ENCODE measurements around the gene PTPRD. TPM values are rescaled to one million over a fixed set of nuclear protein-coding genes. Genes with fewer than 3 reads are reported as not detected.
A peak's percentile ranks its signal among the peaks of the same experiment; 100 is the strongest.

Gene PTPRD
- total RNA-seq, 2 donors from 2014 or later = 97.4 to 101 TPM

DNA sequence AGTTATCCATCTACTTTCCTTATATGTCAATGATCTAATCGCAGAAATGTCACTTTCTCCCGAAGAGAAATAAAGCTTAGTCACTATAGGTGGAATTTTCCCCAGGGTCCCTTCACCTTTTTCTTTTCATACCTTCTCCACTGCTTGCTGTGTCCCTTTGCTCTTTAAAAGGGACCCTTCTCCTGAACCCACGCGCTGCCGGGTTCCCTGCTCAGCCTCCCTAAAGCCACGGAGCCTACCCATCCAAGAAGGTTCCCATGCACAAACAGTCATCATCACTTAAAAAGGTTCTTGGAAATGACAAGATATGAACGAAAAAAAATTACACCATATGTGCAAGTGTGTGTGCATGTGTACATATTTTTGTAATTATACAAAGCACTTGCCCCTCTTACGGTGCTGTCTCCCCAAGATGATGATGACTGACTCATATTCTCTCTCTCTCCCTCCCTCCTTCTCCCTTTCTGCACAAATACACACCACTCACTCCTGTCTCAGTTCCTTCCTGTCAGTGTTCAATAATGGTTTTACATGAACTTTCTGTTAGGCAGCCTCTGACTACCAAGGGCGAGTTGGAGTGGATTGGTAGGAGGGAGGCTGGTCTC lies 1.5 kb upstream of the PTPRD start:
- TF ChIP-seq, protein P1, sequence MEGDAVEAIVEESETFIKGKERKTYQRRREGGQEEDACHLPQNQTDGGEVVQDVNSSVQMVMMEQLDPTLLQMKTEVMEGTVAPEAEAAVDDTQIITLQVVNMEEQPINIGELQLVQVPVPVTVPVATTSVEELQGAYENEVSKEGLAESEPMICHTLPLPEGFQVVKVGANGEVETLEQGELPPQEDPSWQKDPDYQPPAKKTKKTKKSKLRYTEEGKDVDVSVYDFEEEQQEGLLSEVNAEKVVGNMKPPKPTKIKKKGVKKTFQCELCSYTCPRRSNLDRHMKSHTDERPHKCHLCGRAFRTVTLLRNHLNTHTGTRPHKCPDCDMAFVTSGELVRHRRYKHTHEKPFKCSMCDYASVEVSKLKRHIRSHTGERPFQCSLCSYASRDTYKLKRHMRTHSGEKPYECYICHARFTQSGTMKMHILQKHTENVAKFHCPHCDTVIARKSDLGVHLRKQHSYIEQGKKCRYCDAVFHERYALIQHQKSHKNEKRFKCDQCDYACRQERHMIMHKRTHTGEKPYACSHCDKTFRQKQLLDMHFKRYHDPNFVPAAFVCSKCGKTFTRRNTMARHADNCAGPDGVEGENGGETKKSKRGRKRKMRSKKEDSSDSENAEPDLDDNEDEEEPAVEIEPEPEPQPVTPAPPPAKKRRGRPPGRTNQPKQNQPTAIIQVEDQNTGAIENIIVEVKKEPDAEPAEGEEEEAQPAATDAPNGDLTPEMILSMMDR (conservative IDR thresholded peaks at IDR 0.05) = no peak
- H3K4me3 ChIP-seq (ENCODE audit: low read length) = no peak overlapping the region

DNA sequence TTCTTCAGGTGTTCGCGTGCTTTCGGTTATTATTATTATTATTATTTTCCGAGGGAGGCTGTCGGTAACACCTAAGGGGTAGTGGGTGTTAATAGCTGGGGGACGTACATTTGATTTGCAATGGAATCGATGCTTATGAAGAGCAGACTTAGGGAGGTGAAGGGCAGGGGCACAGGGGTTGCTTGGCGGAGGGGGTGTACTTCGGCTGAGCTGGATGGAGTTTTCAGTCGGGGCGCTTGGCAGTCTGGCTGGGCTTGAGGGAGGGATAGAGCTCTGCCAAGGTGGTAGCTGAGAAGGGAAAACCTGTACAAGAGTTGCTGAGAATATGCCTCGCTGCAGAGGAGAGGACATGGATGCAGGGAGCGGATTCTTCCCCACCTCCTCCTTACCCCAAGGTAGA lies 617 bp upstream of the PTPRD start:
- no peaks in the 10 kb centered on the region for H3K9me3 ChIP-seq (ENCODE audit: control insufficient read depth, low read length)
- 0 to 15% methylated on average over 2 to 13 of the region's 13 CpGs for WGBS, 2 experiments (ENCODE audit: insufficient coverage in 1 of 2, insufficient read length in 1 of 2)
- no peaks in the 10 kb centered on the region for H3K9me3 Mint-ChIP-seq
- no peak overlapping the region for H3K27ac ChIP-seq (ENCODE audit: low read depth, low read length)
- peak; percentile 52 for DNase-seq
- H3K9ac ChIP-seq (ENCODE audit: extremely low read depth, low read length, poor library complexity, severe bottlenecking) = no peak overlapping the region
- no peak overlapping the region for H3K27ac Mint-ChIP-seq
- TF ChIP-seq, protein P1 (conservative IDR thresholded peaks at IDR 0.05) = no peak
- peaks cover 3% of the 10 kb centered on the region for H3K4me1 ChIP-seq (ENCODE audit: control insufficient read depth, insufficient read depth, low read length)
- no peaks in the 10 kb centered on the region for H3K36me3 ChIP-seq (ENCODE audit: control insufficient read depth, insufficient read depth, low read length)
- H3K4me1 Mint-ChIP-seq = peaks cover 12% of the 10 kb centered on the region
- H3K27me3 Mint-ChIP-seq (ENCODE audit: insufficient read depth) = peaks cover 40% of the 10 kb centered on the region
- H3K4me3 ChIP-seq (ENCODE audit: low read length) = peak overlapping the region; percentile 83
- H3K36me3 Mint-ChIP-seq (ENCODE audit: low read depth) = no peaks in the 10 kb centered on the region
- H3K4me3 Mint-ChIP-seq = peak overlapping the region; percentile 82
- peaks cover 52% of the 10 kb centered on the region for H3K27me3 ChIP-seq (ENCODE audit: control insufficient read depth, insufficient read depth, low read length, poor library complexity, severe bottlenecking)

More for the DNA sequence above, 1.5 kb upstream of the PTPRD start:
- Mint-ChIP-seq H3K36me3 (ENCODE audit: low read depth) (no peaks in the 10 kb centered on the region), H3K27ac (no peak overlapping the region), H3K9me3 (no peaks in the 10 kb centered on the region), H3K27me3 (ENCODE audit: insufficient read depth) (peaks cover 40% of the 10 kb centered on the region), H3K4me3 (no peak overlapping the region), H3K4me1 (peaks cover 12% of the 10 kb centered on the region)
- peaks cover 52% of the 10 kb centered on the region for H3K27me3 ChIP-seq (ENCODE audit: control insufficient read depth, insufficient read depth, low read length, poor library complexity, severe bottlenecking)
- no peak for DNase-seq
- WGBS, 2 experiments (ENCODE audit: insufficient coverage in 1 of 2, insufficient read length in 1 of 2) = 73 to 81% methylated on average over 3 to 7 of the region's 9 CpGs
- no peak overlapping the region for H3K27ac ChIP-seq (ENCODE audit: low read depth, low read length)
- H3K9me3 ChIP-seq (ENCODE audit: control insufficient read depth, low read length) = no peaks in the 10 kb centered on the region
- no peaks in the 10 kb centered on the region for H3K36me3 ChIP-seq (ENCODE audit: control insufficient read depth, insufficient read depth, low read length)
- peaks cover 3% of the 10 kb centered on the region for H3K4me1 ChIP-seq (ENCODE audit: control insufficient read depth, insufficient read depth, low read length)
- H3K9ac ChIP-seq (ENCODE audit: extremely low read depth, low read length, poor library complexity, severe bottlenecking) = no peak overlapping the region

DNA sequence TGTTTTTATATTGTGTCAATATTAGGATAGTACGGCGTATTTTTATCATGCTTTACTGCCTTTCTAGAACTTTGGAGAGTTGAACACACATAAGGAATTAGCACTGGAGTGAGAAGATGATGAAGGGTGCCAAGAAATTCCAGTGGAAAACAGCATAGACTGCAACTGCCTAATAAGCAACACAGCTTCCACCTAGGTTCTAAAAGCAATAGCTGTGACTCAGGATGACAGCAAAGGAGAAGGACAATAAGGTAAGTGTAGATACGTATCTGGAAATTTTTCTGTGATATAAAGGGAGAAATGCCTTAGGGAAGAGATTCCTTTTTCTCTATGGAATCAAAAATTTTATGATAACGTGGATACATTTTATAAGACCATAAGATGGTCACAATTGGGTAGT lies 7.4 kb downstream of the PTPRD start:
- no peak overlapping the region for H3K9ac ChIP-seq (ENCODE audit: extremely low read depth, low read length, poor library complexity, severe bottlenecking)
- Mint-ChIP-seq H3K36me3 (ENCODE audit: low read depth) (no peaks in the 10 kb centered on the region), H3K27me3 (ENCODE audit: insufficient read depth) (peaks cover under 1% of the 10 kb centered on the region), H3K9me3 (no peaks in the 10 kb centered on the region), H3K4me1 (peaks cover 2% of the 10 kb centered on the region), H3K27ac (no peak overlapping the region), H3K4me3 (no peak overlapping the region)
- H3K9me3 ChIP-seq (ENCODE audit: control insufficient read depth, low read length) = no peaks in the 10 kb centered on the region
- TF ChIP-seq, protein P1 (conservative IDR thresholded peaks at IDR 0.05) = no peak
- H3K27ac ChIP-seq (ENCODE audit: low read depth, low read length) = no peak overlapping the region
- DNase-seq = no peak
- no peak overlapping the region for H3K4me3 ChIP-seq (ENCODE audit: low read length)
- no peaks in the 10 kb centered on the region for H3K36me3 ChIP-seq (ENCODE audit: control insufficient read depth, insufficient read depth, low read length)
- 95 to 100% methylated on average over 1 to 4 of the region's 4 CpGs for whole genome bisulfite sequencing, 2 experiments (ENCODE audit: insufficient coverage in 1 of 2, insufficient read length in 1 of 2)
- H3K4me1 ChIP-seq (ENCODE audit: control insufficient read depth, insufficient read depth, low read length) = no peaks in the 10 kb centered on the region
- peaks cover 7% of the 10 kb centered on the region for H3K27me3 ChIP-seq (ENCODE audit: control insufficient read depth, insufficient read depth, low read length, poor library complexity, severe bottlenecking)

Data from endodermal cell (in vitro differentiated cells).